ENCODE results near the gene TCERG1L.
"Not testable (repeated sequence)": the region's sequence is repeated elsewhere in the genome, so short reads cannot be mapped to it uniquely, and the experiment has no call there.

The TCERG1L gene, protein sequence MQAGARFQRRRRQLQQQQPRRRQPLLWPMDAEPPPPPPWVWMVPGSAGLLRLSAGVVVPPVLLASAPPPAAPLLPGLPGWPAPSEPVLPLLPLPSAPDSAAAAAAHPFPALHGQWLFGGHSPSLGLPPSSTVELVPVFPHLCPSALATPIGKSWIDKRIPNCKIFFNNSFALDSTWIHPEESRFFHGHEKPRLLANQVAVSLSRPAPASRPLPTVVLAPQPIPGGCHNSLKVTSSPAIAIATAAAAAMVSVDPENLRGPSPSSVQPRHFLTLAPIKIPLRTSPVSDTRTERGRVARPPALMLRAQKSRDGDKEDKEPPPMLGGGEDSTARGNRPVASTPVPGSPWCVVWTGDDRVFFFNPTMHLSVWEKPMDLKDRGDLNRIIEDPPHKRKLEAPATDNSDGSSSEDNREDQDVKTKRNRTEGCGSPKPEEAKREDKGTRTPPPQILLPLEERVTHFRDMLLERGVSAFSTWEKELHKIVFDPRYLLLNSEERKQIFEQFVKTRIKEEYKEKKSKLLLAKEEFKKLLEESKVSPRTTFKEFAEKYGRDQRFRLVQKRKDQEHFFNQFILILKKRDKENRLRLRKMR

DNA sequence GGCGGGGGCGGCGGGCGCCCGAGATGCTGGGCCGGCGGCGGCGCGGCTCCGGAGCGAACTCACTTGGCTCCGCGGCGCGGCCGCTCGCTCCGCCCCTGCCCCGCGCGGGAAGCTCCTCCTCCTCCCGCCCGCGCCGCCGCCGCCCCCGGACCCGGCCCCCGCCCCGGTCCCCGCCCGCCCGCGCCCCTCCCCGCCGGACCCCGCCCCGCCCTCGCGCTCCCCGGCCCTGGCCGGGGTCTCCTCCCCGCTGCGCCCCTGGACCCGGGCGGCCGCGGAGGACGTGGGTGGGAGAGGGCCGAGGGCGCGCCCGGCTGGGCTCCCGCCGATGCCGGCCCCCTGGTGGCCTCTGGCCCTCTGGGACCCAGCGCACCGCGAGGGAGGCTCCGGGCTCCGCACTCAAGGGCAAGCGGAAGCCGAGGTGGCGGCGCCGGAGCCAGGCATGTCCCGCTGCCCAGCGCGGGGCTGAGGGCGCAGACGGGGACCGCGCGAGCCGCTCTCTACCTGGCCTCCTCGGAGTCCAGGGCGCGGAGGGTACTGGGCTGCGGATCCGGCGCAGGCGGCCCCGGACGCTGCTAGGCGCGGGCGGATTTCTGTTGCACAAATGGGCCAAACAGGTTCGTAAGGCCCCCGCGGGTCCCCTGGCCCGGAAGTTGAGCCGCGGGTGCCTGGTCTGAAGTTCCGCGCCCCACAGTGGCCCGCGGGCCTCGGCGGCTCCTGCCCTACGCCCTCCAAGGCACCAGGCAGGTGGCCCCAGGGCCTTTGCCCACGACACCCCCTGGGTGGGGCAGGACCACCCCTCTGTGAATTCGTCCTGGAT is at the start of gene TCERG1L:
TSS of gene TCERG1L (minus strand) at position 61 of the 817 bp plus-strand sequence. CDS start 86 bp downstream, outside the sequence.
- DNase-seq = peak in 1 of 3 donors; percentile 27

DNA sequence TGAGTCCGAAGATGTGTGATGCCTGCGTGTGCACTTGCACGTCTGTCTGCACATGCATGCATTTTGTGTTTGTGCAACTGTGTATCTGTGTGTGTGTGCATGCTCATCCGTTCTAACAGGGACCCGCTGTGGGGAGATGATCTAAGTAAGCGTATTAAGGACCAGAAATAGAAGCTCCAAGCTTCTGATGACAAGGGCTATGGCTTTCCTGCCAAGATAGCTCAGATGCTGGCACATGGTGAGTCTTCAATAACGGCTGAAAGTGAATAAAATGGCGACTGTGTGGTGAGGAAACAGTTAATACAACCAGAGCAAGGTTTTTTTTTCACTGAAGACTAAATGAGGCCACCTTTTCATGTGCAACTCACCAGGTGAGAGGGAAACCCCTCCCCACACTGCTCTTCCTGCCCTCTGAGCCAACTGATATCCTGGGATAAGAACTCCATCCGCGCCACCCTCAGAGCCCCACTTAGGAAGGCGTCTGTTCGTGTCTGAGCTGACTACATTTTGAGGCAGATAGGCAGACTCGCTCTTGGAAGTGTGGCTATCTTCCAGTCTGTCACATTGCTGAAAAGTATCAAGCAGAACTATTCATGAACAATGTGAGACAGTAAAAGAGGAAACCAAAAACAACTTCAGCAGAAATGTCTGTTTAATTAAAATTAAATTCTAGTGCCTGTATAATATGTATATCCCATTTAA is 47.4 kb upstream of the TCERG1L start:
- DNase-seq = no peak

DNA sequence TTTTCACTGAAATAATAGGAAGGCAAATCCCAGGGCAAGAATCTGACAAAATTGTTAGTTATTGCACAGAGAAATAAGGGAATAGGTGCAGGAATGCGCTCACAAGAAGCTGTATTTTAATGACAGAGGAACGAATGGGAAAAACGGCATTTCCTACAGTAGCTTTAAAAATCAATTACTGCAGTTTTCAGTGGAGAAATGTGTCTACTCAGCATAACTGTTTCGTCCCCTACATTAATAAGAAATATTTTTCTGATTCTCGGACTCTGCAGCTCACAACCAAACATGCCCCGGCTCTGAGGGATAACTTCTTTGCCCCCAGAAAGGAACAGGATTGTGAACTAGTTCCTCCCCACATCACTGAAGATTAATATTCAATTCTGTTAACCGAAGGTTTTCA is 44.9 kb upstream of the TCERG1L start:
- DNase-seq = no peak

DNA sequence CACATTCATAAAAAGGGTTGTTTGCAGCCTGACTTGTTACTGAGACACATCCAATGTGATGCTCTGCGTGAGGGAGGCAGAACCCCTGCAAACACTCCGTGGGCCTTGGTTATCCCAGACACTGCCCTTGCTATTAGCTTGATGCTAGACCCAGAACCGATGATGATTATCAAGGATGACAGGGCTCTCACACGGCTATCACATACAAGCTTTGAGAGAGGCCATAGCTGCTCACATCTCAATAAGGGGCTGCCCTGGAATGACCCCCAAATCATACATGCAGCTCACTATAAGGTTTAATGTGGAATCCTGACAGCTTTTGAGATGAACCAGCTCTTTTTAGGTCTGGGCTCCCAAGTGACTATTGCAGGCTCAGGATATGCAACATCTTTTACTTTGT is 44.4 kb upstream of the TCERG1L start:
- DNase-seq = no peak

DNA sequence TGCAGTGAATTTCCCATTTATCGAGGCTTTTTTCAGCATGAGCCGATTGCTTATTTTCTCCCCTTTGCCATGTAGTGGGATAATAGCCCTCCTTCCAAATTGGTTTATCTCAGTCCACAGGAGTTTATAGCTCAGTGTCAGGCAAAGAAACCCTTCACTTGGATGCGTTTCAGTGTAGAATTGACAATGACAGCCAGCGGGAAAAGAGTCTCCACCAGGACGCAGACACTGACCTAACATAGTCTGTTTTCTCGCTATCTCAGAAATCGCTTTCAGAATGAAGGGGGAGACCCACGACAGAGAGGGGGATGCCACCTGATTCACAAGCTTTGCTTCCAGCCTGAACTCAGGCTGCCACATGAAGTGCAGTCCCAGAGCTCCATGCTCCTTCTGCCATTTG is 43.5 kb upstream of the TCERG1L start:
- no peak for DNase-seq

DNA sequence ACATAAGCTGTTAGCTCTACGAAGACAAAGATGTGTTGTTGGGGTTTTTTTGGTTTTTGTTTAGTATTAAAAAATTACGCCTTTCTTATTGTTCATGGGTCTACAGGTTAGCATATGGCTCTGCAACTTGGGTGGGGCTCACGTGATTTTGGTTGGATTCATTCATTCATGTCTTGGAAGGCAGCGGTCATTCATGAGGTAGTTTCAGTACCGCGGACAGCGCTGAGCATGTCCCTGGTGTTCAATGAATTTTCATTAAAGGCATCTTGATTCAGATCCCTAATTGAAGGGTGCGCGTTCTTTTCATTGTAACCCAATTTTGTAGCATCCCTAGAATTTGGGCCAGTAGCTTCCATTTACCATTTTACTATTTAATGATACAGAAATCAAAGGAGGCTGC is 42.9 kb upstream of the TCERG1L start:
- peak in 2 of 3 donors; percentile 3 to 29 for DNase-seq

DNA sequence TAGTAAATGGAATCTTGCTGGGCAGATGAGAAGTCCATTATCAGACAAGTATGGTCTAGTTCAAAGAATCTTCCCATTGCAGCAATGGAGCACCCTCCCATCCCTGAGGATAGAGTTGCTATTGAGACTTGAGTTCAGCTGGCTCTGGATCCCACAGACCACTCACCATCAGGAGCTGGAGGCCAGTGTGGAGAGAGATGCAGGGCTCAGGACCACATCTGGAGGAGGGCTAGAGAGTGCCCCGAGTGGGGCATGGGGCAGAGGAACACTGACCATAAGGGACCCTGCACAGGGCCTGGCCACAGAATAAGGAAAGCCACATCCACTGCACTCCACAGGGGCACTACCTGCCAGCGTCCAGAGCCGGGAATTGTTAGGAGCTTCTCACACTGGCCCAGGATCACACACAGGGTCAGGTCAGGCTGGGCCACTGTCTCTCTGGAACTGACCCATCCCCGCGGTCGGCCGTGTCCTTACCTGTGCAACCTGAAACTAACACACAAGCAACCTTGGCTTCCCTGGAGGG is 41.3 kb upstream of the TCERG1L start:
- no peak for DNase-seq

DNA sequence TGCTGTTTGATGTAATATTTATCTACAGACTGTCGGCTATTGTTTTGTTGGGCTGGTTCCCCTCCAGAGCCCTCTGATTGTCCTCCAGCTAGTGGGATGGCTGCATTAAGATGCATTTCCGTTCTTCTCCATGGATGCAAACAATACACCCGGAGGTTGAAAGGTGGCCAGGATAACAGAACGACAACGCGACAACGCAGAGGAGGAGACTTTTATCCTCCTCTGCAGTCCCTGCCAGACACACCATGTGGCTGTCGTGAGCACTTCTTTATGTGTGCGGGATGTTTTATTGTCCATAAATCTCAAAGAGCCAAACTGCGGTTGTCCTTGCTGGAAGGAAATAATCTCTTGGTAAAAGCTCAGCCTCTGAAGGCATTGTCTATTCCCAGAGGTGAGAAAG is 39.1 kb upstream of the TCERG1L start:
- DNase-seq = no peak

DNA sequence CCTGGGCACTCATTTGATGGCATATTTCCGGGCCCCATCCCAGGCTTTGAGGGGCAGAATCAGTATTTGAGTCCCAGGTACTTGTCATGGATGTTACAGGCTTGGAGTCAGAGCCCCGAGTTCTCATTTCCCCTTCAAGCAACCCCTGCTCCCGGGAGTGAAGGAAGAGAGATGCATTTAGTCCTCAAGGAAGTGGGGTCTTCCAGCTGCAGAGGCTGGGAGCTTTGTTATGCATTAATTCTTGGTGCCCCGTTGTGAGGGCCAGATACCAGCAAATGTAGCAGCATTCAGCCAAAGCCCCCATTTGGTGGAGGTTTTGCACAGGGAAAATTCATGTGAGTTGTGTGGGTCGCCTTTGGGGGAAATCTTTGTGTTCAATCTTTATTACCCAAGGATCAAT is 38.7 kb upstream of the TCERG1L start:
- DNase-seq = no peak

DNA sequence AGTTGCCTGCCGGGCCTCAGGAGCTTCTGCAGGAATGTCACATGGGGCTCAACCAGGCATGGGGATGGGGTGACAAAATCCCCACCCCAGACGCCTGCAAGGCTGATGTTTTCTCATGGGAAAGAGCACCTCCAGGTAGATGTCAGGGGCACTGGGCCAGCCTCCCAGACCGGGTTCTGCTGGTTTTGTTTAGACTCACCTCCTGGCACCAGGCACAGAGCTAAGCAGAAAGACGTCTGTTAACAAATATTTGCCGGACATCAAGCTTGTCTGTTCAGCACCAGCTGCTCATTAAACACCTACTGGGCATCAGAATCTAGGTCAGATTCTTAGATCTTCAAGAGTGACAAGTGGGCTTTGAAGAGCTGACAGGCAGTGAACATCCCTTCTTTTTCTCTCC is 34.9 kb upstream of the TCERG1L start:
- DNase-seq = no peak

DNA sequence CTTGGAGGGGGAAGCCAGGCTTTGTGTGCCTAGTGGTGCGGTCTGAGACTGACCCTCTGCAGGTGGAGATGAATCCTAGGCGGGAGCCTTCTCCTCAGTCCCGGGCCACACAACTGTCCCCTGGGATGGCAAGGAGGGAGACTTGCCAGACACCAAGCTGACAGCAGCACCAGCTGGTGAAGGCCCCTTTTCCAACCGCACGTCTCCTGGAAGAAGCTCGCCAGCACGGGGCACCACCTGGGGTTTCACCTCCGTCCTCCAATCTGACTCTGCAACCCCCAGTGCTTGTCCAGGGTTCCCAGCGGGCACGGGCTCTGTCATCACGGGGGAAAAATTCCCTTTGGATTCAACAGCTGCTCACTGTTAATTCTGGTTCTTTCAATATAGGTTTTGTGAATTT is 34.2 kb upstream of the TCERG1L start:
- DNase-seq = no peak

DNA sequence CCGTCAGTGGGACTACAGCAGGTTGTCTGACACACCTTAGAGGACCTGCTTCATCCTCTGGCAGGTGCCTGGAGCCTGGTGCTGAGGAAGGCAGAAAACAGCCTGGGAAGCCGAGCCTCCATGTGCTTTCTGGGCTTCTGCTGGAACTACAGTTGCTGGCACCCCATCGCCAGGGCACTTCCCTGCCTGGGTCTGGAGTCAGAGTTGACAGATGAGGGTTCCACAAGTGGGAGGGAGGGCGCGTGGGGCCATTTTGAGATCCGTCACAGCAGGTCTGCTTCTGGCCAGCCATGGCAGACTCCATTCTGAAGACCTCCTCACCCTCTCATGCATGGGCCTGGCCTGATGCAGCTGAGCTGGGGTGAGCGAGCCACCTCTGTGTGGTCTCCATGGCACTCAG is 33.2 kb upstream of the TCERG1L start:
- no peak for DNase-seq

DNA sequence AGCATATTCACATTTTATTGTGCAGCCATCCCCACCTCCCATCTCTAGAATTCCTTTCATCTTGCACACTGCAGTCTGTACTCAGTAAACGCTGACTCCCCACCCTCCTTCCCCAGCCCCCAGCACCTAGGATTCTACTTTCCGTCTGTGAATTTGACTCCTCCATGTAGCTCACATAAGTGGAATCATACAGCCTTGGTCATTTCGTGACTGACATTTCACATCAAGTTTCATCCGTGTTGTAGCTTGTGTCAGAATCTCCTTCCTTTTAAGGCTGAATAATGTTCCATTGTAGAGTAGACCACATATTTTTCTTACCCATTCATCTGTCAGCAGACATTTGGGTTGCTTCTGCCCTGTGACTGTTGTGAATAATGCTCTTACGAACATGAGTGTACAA is 26.2 kb upstream of the TCERG1L start:
- no peak for DNase-seq

DNA sequence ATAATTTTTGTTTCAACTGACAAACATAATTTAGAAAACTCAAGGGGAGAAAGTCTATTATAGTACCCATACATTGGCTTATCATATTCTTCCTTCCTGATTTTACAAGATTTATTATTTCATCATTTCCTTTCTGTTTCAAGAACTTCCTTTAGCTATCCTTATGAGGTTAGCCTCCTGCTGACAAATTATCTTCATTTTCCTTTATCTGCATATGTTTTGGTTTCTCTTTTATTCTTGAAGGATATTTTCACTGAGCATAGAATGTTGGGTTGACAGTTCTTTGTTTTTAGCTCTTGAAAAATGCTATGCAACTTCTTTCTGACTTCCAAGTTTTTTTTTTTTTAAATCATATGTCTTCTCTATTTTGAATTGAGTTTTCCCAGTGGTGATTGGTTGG is 21.3 kb upstream of the TCERG1L start:
- no peak for DNase-seq

DNA sequence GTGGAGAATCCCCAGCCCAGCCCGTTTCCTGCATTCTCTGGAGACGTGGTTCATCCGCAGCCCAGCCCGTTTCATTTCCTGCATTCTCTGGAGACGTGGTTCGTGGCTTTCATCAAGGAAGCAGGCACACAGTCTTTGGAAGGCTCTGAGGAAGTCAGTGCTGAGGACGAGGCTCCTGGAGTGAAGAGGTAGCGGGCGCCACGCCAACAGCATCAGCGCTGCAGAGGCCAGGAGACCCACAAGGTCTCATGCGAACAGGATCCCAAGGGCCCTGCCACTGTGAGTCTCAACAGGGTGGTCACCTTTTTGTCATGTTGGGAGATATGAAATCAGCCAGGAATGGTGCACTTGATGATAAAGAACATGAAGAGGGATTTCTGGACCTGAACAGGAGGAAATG is 12.4 kb upstream of the TCERG1L start:
- no peak for DNase-seq

DNA sequence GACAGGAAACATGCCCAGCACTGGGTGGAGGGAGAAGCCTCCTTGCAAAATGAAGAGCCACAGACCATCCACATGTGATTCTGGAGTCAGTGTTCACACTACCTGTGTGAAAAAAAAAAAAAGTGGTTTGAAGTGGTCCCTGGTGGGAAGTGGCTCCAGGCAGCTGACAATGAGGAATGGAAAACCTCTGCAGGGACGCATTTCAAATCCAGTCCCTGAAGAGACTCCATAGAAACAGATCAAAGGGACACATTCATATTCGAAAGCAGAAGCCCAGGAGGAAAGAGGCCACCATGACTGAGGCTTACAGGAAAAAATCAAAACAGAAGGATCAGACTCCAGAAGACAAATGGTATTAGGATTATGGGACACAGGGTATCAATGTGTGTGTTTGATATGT is 11.5 kb upstream of the TCERG1L start:
- no peak for DNase-seq

DNA sequence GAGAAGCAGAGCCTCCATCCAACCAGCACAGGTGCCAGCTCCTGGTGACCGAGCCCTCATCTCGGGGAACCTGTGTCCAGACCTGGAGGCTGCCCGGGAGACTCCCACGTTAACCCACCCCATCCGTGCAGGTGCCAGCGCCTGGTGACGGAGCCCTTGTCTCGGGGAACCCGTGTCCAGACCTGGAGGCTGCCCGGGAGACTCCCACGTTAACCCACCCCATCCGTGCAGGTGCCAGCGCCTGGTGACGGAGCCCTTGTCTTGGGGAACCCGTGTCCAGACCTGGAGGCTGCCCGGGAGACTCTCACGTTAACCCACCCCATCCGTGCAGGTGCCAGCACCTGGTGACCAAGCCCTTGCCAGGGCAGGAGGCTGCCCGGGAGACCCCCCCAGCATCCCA is 11.1 kb upstream of the TCERG1L start:
- not testable (repeated sequence) for DNase-seq

DNA sequence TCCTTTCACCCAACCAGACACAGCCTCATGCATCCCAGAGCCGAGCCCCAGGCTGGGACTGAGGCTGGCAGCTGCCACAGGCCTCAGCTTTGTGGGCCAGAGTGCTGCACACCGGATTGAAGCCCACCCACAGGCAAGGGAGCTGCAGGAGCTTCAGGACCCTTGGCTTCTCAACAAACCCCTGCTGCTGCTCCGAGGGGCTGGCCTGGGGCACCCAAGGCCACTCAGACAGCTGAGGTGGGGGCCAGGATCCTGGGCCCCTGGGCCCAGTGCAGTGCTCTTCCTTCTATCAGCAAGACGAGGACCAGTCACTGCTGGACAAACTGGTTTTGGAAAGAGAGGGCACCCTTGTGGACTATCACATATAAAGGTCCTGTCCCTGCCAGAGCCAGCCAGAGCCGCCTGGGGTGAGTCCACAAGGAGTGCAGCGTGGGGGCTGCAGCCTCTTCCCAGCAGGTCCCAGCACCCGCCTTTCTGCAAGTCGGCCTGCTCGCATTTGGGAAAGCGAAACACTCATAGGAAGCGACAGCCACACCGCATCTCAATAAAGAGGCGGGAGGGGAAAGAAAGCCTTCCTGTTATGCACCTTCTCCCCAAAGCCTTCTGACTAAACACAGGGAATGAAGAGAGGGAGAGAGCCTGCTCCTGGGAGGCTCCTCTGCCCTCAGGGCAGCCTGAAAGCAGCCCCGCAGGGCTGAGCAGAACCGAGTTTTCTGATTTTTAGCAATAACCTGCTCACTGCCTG is 9.5 kb upstream of the TCERG1L start:
- DNase-seq = no peak

DNA sequence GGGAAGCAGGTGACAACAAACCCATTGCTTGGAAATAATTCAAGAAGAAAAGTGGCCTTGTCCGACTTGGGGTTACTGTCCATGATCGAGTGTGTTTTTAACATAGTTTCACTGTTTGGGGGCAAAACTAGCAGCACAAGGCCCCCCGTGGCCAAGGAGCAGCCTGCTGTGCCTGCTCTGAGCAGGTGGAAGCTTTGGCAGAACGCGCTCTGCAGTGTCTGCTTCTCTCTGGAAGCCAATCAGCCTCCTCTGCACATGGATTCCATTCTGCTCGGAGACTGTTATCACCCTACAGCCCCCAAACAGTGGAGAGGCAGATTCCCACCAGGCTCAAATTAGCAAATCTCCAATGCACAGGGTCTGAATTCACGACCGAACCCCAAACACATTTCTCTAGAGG is 7.3 kb upstream of the TCERG1L start:
- no peak for DNase-seq

DNA sequence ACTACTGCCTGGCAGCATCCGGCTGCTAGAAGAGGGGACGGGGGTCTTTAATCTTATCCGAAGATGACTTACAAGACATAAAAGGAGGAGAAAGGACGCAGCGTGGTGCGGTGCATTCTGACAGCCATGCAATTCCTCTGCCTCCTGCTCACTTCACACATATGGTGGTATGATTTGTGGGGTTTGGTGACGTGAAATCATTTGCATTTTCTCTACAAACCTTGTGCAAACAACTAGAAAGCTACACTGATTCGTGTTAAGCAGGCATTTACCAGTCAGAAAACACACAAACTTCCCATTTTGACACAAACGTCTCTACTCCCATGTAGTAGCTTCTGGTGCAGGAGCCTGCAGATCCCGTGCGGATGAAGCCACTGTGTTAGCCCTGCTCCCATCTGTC is 6.8 kb upstream of the TCERG1L start:
- no peak for DNase-seq

DNA sequence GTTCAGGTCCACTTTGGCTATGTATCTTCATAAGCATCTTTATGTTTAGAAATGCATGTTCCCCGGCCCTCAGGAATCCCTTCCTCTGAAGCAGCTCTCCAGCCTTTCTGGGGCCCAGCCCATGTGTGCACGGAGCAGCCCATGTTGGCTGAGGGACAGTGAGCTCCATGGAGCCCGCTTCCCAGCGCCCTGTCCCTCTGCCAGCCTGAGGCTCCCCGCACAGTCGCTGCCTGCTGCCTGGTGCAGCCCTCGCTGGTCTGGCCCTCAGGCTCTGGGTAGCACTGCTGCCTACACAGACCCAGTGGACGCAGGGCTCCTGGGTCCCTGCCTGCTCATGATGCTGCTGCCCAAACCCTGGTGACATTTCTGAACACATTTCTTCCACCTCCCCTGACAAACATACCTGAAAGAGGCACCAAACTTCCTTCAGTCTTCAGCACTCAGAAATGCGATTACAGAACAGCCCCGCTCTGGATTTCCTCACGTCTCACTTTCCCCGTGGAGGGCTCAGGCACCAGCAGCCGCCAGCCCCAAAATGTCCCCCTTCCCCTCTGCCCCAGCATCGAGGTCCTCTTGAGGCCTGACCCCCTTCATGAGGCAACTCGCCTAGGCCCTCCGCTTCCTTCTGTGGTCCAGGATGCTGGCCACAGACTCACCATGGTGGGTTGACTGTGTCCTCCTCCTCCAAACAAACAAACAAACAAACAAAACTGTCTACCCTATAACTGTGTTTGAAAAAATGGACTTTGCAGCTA is 5.0 kb upstream of the TCERG1L start:
- DNase-seq = no peak
